CD8-positive, alpha-beta memory T cell (primary cell): ENCODE data around the gene FSTL5. TPM values are rescaled to one million over a fixed set of nuclear protein-coding genes. Genes with fewer than 3 reads are reported as not detected.

ENCODE experiments used
- CTCF ChIA-PET: fragments of 350-600 bp; sonication (Branson Sonifier 250); formaldehyde crosslinking; loops from one replicate; lab custom pipeline; 2021; ENCODE audit warnings: antibody characterized with exemption; lab: Charles Lee
- POLR2A ChIA-PET: fragments of 350-600 bp; sonication (Branson Sonifier 250); formaldehyde crosslinking; loops from one replicate; lab custom pipeline; 2021; ENCODE audit warnings: antibody characterized with exemption; lab: Charles Lee
- DNase-seq, 5 donors: peaks; one replicate each; pipeline versions ENCODE4 v3.0.0 to v3.0.0-alpha.2; 2020 to 2022; ENCODE audit warnings: mixed read lengths in 1 of 5
- H3K27ac ChIP-seq: one replicate; pipeline ENCODE4 v1.7.0; 2013; ENCODE audit warnings: low read depth, mild to moderate bottlenecking, low read length, moderate library complexity
- H3K27me3 ChIP-seq: 2 replicates; pipeline ENCODE4 v1.7.0; 2013; ENCODE audit warnings: low read length, mild to moderate bottlenecking; ENCODE audit not compliant: insufficient read depth, poor library complexity, severe bottlenecking
- H3K36me3 ChIP-seq: 2 replicates; pipeline ENCODE4 v1.7.0; 2013; ENCODE audit warnings: mild to moderate bottlenecking, low read length, moderate library complexity; ENCODE audit not compliant: insufficient read depth
- H3K4me1 ChIP-seq: 2 replicates; pipeline ENCODE4 v1.7.0; 2013; ENCODE audit warnings: mild to moderate bottlenecking, low read length, moderate library complexity; ENCODE audit not compliant: insufficient read depth
- H3K4me3 ChIP-seq: 2 replicates; pipeline ENCODE4 v1.7.0; 2013; ENCODE audit warnings: mild to moderate bottlenecking, low read length
- H3K9me3 ChIP-seq: 2 replicates; pipeline ENCODE4 v1.7.0; 2013; ENCODE audit warnings: mild to moderate bottlenecking, low read length
- H3K27ac Mint-ChIP-seq, 8 donors: one replicate each; pipeline ENCODE4 v1.8.0; 2020 to 2021; ENCODE audit warnings: mixed read lengths in 8 of 8, mild to moderate bottlenecking in 6 of 8, inconsistent platforms in 3 of 8, moderate library complexity in 3 of 8
- H3K27me3 Mint-ChIP-seq, 2 donors: one replicate each; pipeline ENCODE4 v1.8.0; 2020 to 2021; ENCODE audit warnings: mixed read lengths in 2 of 2, mild to moderate bottlenecking in 1 of 2, moderate library complexity in 1 of 2
- H3K36me3 Mint-ChIP-seq, 3 donors: one replicate each; pipeline ENCODE4 v1.8.0; 2020 to 2021; ENCODE audit warnings: mixed read lengths in 3 of 3, inconsistent platforms in 1 of 3, mild to moderate bottlenecking in 1 of 3
- H3K4me1 Mint-ChIP-seq, 3 donors: one replicate each; pipeline ENCODE4 v1.8.0; 2020 to 2021; ENCODE audit warnings: mixed read lengths in 3 of 3, inconsistent platforms in 1 of 3, mild to moderate bottlenecking in 1 of 3
- H3K4me3 Mint-ChIP-seq, 7 donors: one replicate each; pipeline ENCODE4 v1.8.0; 2020 to 2021; ENCODE audit warnings: mixed read lengths in 7 of 7, mild to moderate bottlenecking in 6 of 7, moderate library complexity in 4 of 7, inconsistent platforms in 2 of 7
- H3K9me3 Mint-ChIP-seq, 5 donors: one replicate each; pipeline ENCODE4 v1.8.0; 2020 to 2022; ENCODE audit warnings: mixed read lengths in 5 of 5, mild to moderate bottlenecking in 3 of 5, moderate library complexity in 2 of 5, inconsistent platforms in 1 of 5
- polyA plus RNA-seq: library from polyadenylated mRNA; unstranded; fragments of 300-500 nt; fragmentation: Illumina TruSeq; gene quantifications from one replicate; pipeline ENCODE4 v1.2.3, GENCODE V29; 2021
- total RNA-seq, 2 experiments: library from RNA; stranded (reverse); gene quantifications; one replicate each; pipeline ENCODE4 v1.2.3, GENCODE V29; 2021

Gene FSTL5
- total and polyA plus RNA-seq, 3 experiments from 2014 or later, result not detected

DNA sequence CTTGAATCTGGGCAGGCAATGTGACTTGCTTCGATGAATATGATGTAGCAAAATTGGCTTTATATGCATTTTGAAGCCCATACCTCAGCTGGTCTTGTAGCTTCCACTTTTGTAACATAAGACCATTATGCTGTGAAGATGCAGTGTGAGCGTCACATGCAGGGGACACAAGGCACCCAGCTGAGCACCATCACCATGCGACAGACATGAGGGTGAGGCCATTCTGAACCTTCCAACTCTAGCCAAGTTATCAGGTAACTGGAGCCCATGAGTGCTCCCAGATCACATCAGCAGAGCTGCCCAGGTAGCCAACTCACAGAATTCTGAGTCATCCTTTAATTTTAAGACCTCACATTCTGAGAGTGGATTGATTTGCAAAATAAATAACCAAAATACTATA, 705.9 kb downstream of the FSTL5 start:
- H3K36me3 ChIP-seq, result no peaks in the 10 kb centered on the region
- ChIA-PET POLR2A (no interaction called here), CTCF (no interaction called here)
- Mint-ChIP-seq H3K4me1 (no peaks in the 10 kb centered on the region), H3K9me3 (peaks cover 0 to 15% (median 7%) of the 10 kb centered on the region in 5 donors), H3K36me3 (no peaks in the 10 kb centered on the region), H3K4me3 (no peak overlapping the region), H3K27me3 (no peaks in the 10 kb centered on the region), H3K27ac (no peak overlapping the region)
- DNase-seq, result no peak
- no peaks in the 10 kb centered on the region for H3K9me3 ChIP-seq
- H3K27me3 ChIP-seq, result no peaks in the 10 kb centered on the region
- no peak overlapping the region for H3K4me3 ChIP-seq
- H3K4me1 ChIP-seq, result no peaks in the 10 kb centered on the region
- H3K27ac ChIP-seq, result no peak overlapping the region

DNA sequence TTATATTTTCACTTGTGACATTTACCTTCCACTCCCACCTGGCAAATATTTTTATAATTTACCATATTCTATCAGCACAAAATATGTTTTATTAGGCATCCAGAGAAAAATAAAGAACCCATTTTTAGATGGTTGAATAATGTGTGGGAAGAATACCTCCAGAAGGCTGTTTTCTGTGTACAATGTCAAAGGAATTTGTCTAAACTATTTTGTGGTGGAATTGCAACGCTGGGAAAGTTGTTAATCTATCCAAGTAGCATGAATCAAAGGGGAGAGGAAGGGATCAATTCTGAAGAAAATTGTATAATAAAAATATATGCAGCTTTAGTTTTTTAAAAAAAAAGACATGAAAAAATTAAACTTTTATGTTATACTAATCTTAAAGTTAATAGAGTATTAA, 706.5 kb downstream of the FSTL5 start:
- Mint-ChIP-seq H3K27ac (no peak overlapping the region), H3K9me3 (peaks cover 0 to 11% (median 7%) of the 10 kb centered on the region in 5 donors), H3K36me3 (no peaks in the 10 kb centered on the region), H3K27me3 (no peaks in the 10 kb centered on the region), H3K4me1 (no peaks in the 10 kb centered on the region), H3K4me3 (no peak overlapping the region)
- H3K27ac ChIP-seq, result no peak overlapping the region
- no peaks in the 10 kb centered on the region for H3K27me3 ChIP-seq
- no peaks in the 10 kb centered on the region for H3K36me3 ChIP-seq
- H3K9me3 ChIP-seq, result no peaks in the 10 kb centered on the region
- no peak for DNase-seq
- H3K4me1 ChIP-seq, result no peaks in the 10 kb centered on the region
- no peak overlapping the region for H3K4me3 ChIP-seq
- ChIA-PET CTCF (no interaction called here), POLR2A (no interaction called here)

DNA sequence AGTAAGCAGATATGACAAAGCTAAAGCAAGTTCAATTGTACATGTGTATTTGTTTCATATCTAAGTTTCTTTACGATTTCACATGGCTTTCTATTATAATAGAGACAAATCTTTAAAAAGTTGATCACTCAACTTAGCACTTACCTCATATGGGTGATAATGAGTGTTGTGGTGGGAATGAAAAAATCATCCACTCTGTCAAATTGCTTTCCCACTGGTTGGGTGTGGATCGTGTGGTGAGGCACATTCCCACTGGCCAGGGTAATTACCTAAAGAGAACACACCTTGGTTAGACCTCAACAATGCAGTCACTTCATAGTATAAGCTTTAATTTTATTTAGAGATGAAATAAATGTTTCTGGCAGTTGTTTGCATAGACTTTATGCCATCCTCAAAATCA, 708.9 kb downstream of the FSTL5 start:
- ChIA-PET POLR2A (no interaction called here), CTCF (no interaction called here)
- Histone ChIP-seq H3K9me3 (no peaks in the 10 kb centered on the region), H3K27ac (no peak overlapping the region), H3K4me3 (no peak overlapping the region), H3K27me3 (no peaks in the 10 kb centered on the region), H3K4me1 (no peaks in the 10 kb centered on the region), H3K36me3 (no peaks in the 10 kb centered on the region)
- peaks cover 0 to 13% (median 4%) of the 10 kb centered on the region in 5 donors for H3K9me3 Mint-ChIP-seq
- no peaks in the 10 kb centered on the region for H3K4me1 Mint-ChIP-seq
- H3K4me3 Mint-ChIP-seq, result no peak overlapping the region
- no peak for DNase-seq
- no peak overlapping the region for H3K27ac Mint-ChIP-seq
- no peaks in the 10 kb centered on the region for H3K27me3 Mint-ChIP-seq
- H3K36me3 Mint-ChIP-seq, result no peaks in the 10 kb centered on the region

DNA sequence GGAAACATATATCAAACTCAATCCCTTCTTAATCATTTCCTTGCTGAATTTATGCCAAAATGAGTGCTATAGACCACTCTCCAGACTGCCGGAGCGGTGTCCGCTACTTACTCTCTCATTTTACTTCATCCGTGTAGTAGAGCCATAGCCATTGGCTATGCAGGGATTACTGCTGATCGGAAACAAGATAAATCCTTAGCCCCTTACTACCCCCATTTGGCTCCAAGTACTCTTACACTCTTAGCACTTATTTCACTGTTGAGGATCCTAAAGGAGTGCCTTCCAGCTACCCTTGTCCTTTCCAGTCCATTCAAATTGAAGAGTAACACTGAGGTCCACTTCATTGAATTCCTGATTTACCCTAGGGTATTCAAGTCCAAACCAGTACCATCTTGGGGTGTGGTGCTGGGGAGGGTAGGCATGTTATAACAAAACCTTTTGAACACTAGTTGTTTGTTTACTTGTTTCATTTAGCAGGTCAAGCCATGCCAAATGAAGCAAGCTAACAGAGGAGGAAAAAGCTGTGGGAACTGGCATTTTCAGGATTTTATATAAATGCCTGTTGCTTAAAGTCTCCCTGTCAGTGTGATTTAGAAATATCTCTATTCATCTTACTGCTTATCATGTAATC, 715.1 kb downstream of the FSTL5 start:
- CTCF ChIA-PET, result no interaction called here

DNA sequence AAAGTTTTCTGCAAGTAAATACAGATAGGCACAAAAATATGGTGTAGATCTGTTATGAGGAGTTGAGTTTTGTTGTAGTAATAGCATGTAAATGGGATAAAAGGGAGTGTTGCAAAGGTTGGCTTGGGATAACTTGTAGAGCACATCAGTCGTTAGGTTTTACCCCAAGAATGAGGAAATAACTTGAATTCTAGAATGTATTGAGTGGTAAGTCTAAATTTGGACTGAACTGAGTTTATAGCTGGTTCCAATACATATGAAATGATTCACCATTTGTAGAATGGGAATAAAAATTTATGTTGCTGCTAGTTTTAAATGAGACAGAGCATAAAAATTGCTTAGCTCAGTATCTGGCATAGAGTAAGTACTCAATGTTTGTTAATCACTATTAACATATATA, 719.2 kb downstream of the FSTL5 start:
- no peak overlapping the region for H3K27ac Mint-ChIP-seq
- Histone ChIP-seq H3K27ac (no peak overlapping the region), H3K36me3 (no peaks in the 10 kb centered on the region), H3K4me3 (no peak overlapping the region), H3K27me3 (no peaks in the 10 kb centered on the region), H3K9me3 (no peaks in the 10 kb centered on the region), H3K4me1 (no peaks in the 10 kb centered on the region)
- no peak for DNase-seq
- peaks cover 4 to 20% (median 12%) of the 10 kb centered on the region in 5 donors for H3K9me3 Mint-ChIP-seq
- CTCF ChIA-PET, result no interaction called here
- no peak overlapping the region for H3K4me3 Mint-ChIP-seq
- POLR2A ChIA-PET, result no interaction called here
- H3K4me1 Mint-ChIP-seq, result no peaks in the 10 kb centered on the region
- H3K27me3 Mint-ChIP-seq, result no peaks in the 10 kb centered on the region
- H3K36me3 Mint-ChIP-seq, result no peaks in the 10 kb centered on the region

More for the DNA sequence above, 715.1 kb downstream of the FSTL5 start:
- Mint-ChIP-seq H3K27ac (no peak overlapping the region), H3K4me3 (no peak overlapping the region), H3K4me1 (no peaks in the 10 kb centered on the region), H3K27me3 (no peaks in the 10 kb centered on the region), H3K36me3 (no peaks in the 10 kb centered on the region), H3K9me3 (peaks cover 3 to 11% (median 4%) of the 10 kb centered on the region in 5 donors)
- Histone ChIP-seq H3K9me3 (no peaks in the 10 kb centered on the region), H3K27ac (no peak overlapping the region), H3K27me3 (no peaks in the 10 kb centered on the region), H3K4me1 (no peaks in the 10 kb centered on the region), H3K36me3 (no peaks in the 10 kb centered on the region), H3K4me3 (no peak overlapping the region)
- POLR2A ChIA-PET, result no interaction called here
- DNase-seq, result no peak

DNA sequence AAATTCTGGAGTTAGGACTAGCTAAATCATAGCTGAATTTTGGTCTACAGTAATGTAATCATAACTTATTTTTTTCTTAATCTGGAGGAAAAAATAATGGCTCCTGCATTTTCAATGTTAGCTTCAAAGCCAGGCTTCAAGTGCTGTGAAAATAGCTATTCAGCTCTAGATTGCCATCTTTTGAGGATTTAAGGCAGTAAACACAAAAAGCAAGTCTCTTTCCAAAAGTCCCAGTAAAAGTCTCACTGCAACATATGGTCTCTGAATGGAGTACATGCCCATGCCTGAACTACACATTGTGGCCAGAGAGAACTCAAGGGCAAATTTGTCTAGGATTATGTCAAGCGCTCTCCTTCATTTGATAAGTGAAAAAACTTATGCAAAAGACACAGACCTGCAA, 720.9 kb downstream of the FSTL5 start:
- H3K36me3 ChIP-seq, result no peaks in the 10 kb centered on the region
- H3K36me3 Mint-ChIP-seq, result no peaks in the 10 kb centered on the region
- no peak overlapping the region for H3K27ac ChIP-seq
- no peak for DNase-seq
- H3K27ac Mint-ChIP-seq, result no peak overlapping the region
- no peak overlapping the region for H3K4me3 ChIP-seq
- H3K9me3 Mint-ChIP-seq, result peaks cover 4 to 20% (median 10%) of the 10 kb centered on the region in 5 donors
- no peaks in the 10 kb centered on the region for H3K27me3 ChIP-seq
- ChIA-PET CTCF (no interaction called here), POLR2A (no interaction called here)
- no peak overlapping the region for H3K4me3 Mint-ChIP-seq
- H3K4me1 ChIP-seq, result no peaks in the 10 kb centered on the region
- no peaks in the 10 kb centered on the region for H3K27me3 Mint-ChIP-seq
- no peaks in the 10 kb centered on the region for H3K9me3 ChIP-seq
- no peaks in the 10 kb centered on the region for H3K4me1 Mint-ChIP-seq

DNA sequence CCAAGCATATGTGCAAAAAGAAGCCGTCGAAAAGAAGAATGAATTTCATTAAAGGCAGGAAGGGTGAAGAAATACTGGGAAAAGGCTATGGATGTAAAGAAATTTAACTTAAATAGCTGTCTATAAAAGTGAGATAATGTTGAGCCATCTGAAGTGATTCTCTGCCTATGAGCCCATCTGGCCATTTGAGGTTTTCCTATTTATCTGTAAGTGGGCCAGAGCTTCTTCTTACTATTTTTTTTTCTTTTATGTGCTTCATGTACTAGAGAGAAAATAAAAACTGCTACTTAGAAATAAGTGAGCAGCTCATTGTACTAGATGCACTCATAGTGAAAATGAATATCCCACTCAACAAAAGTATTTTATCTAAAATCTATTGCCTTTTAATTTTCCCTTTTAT, 725.7 kb downstream of the FSTL5 start:
- Mint-ChIP-seq H3K27me3 (no peaks in the 10 kb centered on the region), H3K9me3 (peaks cover 4 to 31% (median 12%) of the 10 kb centered on the region in 5 donors), H3K4me1 (no peaks in the 10 kb centered on the region), H3K27ac (no peak overlapping the region), H3K4me3 (no peak overlapping the region), H3K36me3 (no peaks in the 10 kb centered on the region)
- DNase-seq, result no peak
- POLR2A ChIA-PET, result no interaction called here
- Histone ChIP-seq H3K9me3 (no peaks in the 10 kb centered on the region), H3K4me1 (no peaks in the 10 kb centered on the region), H3K4me3 (no peak overlapping the region), H3K36me3 (no peaks in the 10 kb centered on the region), H3K27me3 (no peaks in the 10 kb centered on the region), H3K27ac (no peak overlapping the region)
- CTCF ChIA-PET, result no interaction called here

DNA sequence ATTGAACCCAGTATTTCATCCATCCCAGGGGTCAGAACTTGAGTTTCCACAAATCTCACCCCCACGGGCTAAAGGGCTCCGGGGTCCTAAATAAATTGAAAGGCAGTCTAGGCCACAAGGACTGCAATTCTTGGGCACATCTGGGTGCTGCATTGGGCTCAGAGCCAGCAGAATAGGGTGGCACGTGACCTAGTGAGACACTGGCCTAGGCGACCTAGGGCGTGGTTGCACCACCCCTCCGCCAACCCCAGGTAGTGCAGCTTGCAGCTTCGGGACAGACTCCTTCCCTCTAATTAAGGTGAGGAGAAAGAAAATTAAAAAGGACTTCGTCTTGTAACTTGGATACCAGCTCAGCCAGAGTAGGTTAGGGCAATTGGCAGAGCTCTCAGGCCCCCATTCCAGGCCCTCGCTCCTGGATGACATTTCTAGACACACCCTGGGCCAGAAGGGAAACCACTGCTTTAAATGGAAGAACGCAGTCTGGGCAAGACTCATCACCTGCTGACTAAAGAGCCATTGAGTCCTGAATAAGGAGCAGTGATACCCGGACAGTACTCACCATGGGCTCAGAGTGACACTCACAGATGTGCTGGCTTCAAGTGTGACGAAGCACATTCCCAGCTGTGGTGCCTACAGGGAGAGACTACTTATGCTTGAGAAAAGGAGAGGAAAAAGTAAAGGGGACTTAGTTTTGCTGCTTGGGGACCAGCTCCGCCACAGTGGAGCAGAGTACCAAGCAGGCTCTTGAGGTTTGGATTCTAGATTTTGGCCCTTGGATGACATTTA, 735.4 kb downstream of the FSTL5 start:
- H3K4me3 ChIP-seq, result no peak overlapping the region
- DNase-seq, result no peak
- no peaks in the 10 kb centered on the region for H3K27me3 Mint-ChIP-seq
- H3K27me3 ChIP-seq, result no peaks in the 10 kb centered on the region
- H3K27ac ChIP-seq, result no peak overlapping the region
- peaks cover 0 to 1% (median 0%) of the 10 kb centered on the region in 3 donors for H3K36me3 Mint-ChIP-seq
- ChIA-PET POLR2A (no interaction called here), CTCF (no interaction called here)
- H3K4me1 ChIP-seq, result no peaks in the 10 kb centered on the region
- no peaks in the 10 kb centered on the region for H3K4me1 Mint-ChIP-seq
- no peak overlapping the region for H3K27ac Mint-ChIP-seq
- H3K9me3 Mint-ChIP-seq, result peaks cover 6 to 21% (median 7%) of the 10 kb centered on the region in 5 donors
- H3K36me3 ChIP-seq, result no peaks in the 10 kb centered on the region
- H3K4me3 Mint-ChIP-seq, result no peak overlapping the region
- no peaks in the 10 kb centered on the region for H3K9me3 ChIP-seq
